ENCODE measurements around the gene HENMT1.

- TF ChIP-seq CTCF (conservative IDR thresholded peaks at IDR 0.05) (no peak), ZFX (IDR thresholded peaks at IDR 0.05) (no peak)
Observed at GRCh38 chr1:108686614-108687313, 25.9 kb upstream of the HENMT1 start.
